ENCODE measurements around the gene GALNT12.
A peak's percentile ranks its signal among the peaks of the same experiment; 100 is the strongest.

GALNT12 gene

DNA sequence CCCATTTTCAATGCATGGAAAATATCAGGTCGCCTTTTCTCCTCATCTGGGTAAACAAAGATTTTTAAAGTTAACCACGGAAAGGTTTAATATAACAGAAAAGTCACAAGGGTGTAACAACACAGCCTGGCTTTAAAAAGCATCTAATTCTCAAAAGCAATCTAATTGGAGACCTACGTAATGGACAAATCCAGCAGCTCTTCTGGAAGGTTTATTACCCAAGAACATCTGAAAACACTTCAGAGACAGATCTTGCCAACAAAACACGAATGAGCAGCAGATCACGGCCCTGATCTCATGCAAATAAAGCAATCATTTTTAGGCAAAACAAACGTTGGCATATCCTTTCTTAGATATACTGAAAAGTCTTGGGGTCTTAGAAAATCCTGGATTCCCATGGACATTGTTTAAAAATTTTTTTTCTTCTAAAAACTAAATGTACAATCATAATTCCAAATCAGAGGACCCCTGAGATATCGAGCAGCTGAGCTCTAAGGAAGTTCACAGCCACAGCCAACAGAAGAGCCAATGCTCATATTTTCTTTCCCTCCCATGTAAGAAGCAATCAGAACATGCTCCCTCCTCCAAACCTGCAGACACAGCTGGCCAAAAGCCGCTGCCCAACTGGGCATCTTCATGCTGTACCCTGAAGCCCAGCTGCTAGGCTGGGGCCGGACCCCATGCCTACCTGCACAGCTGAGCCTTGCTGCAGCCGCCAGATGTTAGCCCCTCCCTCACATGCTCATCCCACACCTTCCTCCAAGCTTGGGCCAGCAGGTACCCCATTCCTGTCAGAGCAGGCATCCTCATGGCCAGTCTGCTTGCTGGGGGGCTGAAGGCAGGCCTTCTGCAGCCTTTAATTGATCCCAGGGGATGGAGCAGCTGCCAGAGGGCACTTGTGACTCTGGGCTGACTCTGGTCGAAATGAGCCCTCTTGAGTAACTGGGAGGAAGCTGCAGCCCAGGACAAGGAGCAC is 22.4 kb upstream of the GALNT12 start:
- Histone ChIP-seq H3K36me3 (peaks cover 12 to 31% (median 16%) of the 10 kb centered on the region in 3 donors), H3K27me3 (no peaks in the 10 kb centered on the region), H3K27ac (no peak overlapping the region), H3K9me3 (no peaks in the 10 kb centered on the region), H3K4me3 (no peak overlapping the region), H3K4me1 (no peaks in the 10 kb centered on the region)
- no peak for TF ChIP-seq CTCF (IDR thresholded peaks at IDR 0.05)
- intact Hi-C loops (cut with DNase I; ENCODE audit: low total_unique reads), result no loop called here
- peak in 1 of 2 donors; percentile 56 for DNase-seq

DNA sequence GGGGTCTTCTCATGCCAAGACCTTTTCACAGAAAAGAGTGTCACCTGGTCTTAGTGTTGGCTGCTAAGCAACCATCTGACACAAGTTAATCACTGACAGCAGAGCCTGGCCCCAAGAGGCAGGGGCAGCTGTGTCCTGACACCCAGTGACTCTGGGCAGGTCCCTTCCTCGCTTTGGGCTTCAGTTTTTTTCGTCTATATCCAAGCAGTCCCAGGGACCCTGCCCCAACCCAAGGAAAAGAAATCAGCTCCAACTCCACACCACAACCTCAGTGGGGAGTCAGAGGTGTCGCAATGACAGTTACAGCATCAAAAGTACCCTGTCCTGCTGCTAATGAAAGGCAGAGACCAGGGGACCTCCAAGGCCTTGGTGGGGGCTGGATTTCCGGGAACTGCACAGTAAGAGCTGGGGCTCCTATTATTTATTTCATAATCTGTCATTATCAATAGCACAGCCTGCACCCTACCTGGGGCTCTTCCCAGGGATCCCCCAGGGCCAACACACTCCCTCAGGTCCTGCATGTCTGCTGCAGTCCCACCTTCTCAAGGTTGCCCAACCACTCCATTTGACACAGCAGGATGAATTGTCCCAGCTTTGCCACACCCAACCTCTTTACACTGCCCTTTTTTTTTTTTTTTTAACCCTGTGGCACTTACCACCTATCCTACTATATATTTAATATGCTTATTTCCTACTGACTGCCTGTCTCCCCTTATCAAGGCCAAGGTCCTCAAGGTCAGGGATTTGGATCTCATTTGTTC is 20.5 kb upstream of the GALNT12 start:
- peaks cover 9 to 19% (median 10%) of the 10 kb centered on the region in 3 donors for H3K36me3 ChIP-seq
- intact Hi-C loops (cut with DNase I; ENCODE audit: low total_unique reads), result no loop called here
- no peaks in the 10 kb centered on the region for H3K27me3 ChIP-seq
- no peak overlapping the region for H3K27ac ChIP-seq
- TF ChIP-seq CTCF (IDR thresholded peaks at IDR 0.05), result no peak
- no peaks in the 10 kb centered on the region for H3K9me3 ChIP-seq
- no peak overlapping the region for H3K4me3 ChIP-seq
- peak in 1 of 2 donors; percentile 10 for DNase-seq
- peaks cover 0 to 12% (median 7%) of the 10 kb centered on the region in 4 donors for H3K4me1 ChIP-seq

DNA sequence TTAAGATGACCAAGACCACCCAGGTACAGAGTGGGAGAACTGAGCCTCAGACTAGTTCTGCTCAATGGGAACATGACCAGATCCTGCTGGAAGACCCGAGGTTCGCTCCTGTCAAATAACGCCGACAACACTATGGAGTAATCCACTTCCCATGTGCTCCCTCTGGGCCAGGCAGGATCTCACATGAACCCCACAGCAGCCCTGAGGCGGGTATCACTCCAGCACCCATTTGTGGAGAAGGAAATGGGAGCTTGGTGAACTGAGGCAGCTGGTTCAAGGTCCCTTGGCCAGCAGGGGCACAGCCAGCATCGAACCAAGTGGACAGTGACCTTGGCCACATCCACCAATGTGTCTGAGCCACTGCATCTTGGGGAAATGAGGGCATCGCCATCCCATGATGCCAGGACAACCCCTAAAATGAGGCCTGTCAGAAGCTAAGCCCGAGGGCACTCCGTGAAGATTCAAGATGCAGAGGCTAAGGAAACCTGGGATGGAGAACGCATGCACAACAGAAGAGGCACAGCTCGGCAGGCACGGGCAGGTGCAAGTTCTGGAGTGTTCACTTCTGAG is 19.6 kb upstream of the GALNT12 start:
- no peaks in the 10 kb centered on the region for H3K27me3 ChIP-seq
- no peak for DNase-seq
- no peaks in the 10 kb centered on the region for H3K9me3 ChIP-seq
- H3K4me3 ChIP-seq, result no peak overlapping the region
- intact Hi-C loops (cut with DNase I; ENCODE audit: low total_unique reads), result no loop called here
- H3K27ac ChIP-seq, result no peak overlapping the region
- peaks cover 6 to 19% (median 9%) of the 10 kb centered on the region in 3 donors for H3K36me3 ChIP-seq
- H3K4me1 ChIP-seq, result peaks cover 0 to 12% (median 7%) of the 10 kb centered on the region in 4 donors
- no peak for TF ChIP-seq CTCF (IDR thresholded peaks at IDR 0.05)

GRCh38 chr9:98789483-98790133 is 17.9 kb upstream of the GALNT12 start:
- H3K27ac ChIP-seq, result no peak overlapping the region
- H3K4me1 ChIP-seq, result peaks cover 0 to 14% (median 8%) of the 10 kb centered on the region in 4 donors
- no peak for DNase-seq
- TF ChIP-seq CTCF (IDR thresholded peaks at IDR 0.05), result no peak
- H3K36me3 ChIP-seq, result peaks cover 0 to 7% (median 6%) of the 10 kb centered on the region in 3 donors
- intact Hi-C loops (cut with DNase I; ENCODE audit: low total_unique reads), result no loop called here
- H3K9me3 ChIP-seq, result no peaks in the 10 kb centered on the region
- no peaks in the 10 kb centered on the region for H3K27me3 ChIP-seq
- H3K4me3 ChIP-seq, result no peak overlapping the region
